Measurements from ENCODE around the gene CACUL1. TPM values are rescaled to one million over a fixed set of nuclear protein-coding genes. Genes with fewer than 3 reads are reported as not detected.
A peak's percentile ranks its signal among the peaks of the same experiment; 100 is the strongest.

CACUL1 gene
- total RNA-seq, 1 experiment from 2014 or later = 62.5 TPM

- no peaks in the 10 kb centered on the region for H3K36me3 ChIP-seq (ENCODE audit: low read depth)
- no peaks in the 10 kb centered on the region for H3F3A ChIP-seq (ENCODE audit: insufficient read depth, low read depth)
- no peaks in the 10 kb centered on the region for H3K9me2 ChIP-seq (ENCODE audit: insufficient read depth)
- no peaks in the 10 kb centered on the region for H3K79me2 ChIP-seq (ENCODE audit: low read depth)
- H2AFZ ChIP-seq = no peak overlapping the region
- POLR2A ChIA-PET (ENCODE audit: unreplicated experiment) = no interaction called here
- no peaks in the 10 kb centered on the region for H3K9me3 ChIP-seq (ENCODE audit: insufficient read depth, low read depth)
- H3K4me1 ChIP-seq (replicated peaks; ENCODE audit: insufficient read depth) = peaks cover 14% of the 10 kb centered on the region
- no peaks in the 10 kb centered on the region for H3K27me3 ChIP-seq (ENCODE audit: insufficient read depth, low read depth)
- TF ChIP-seq EZH2 (IDR thresholded peaks at IDR 0.05; ENCODE audit: low read depth) (no peak), CTCF (conservative IDR thresholded peaks at IDR 0.05) (no peak)
- H3K27ac ChIP-seq = no peak overlapping the region
- no peak overlapping the region for H3K4me3 ChIP-seq
- CTCF ChIA-PET = no interaction called here
- no TSS peak for BruUV-seq (replicated peaks)
- H4K20me1 ChIP-seq (ENCODE audit: insufficient read depth) = no peaks in the 10 kb centered on the region
- no peak overlapping the region for H3K4me2 ChIP-seq
- DNase-seq = no peak
- intact Hi-C loops (cut with micrococcal nuclease; ENCODE audit: unreplicated experiment) = no loop called here
These were observed 17.2 kb upstream of the CACUL1 start for GRCh38 chr10:118771976-118772375.

- CTCF ChIA-PET = interaction anchor here (1.2 kb wide), 1 partner anchor 251 kb away, joined by 3 read pairs; no protein-coding TSS in a partner anchor
- H3F3A ChIP-seq (ENCODE audit: insufficient read depth, low read depth) = no peaks in the 10 kb centered on the region
- no peak for TF ChIP-seq EZH2 (IDR thresholded peaks at IDR 0.05; ENCODE audit: low read depth)
- no peak for TF ChIP-seq CTCF (conservative IDR thresholded peaks at IDR 0.05)
- DNase-seq = no peak
- H3K27me3 ChIP-seq (ENCODE audit: insufficient read depth, low read depth) = no peaks in the 10 kb centered on the region
- intact Hi-C loops (cut with micrococcal nuclease; ENCODE audit: unreplicated experiment) = no loop called here
- no peak overlapping the region for H2AFZ ChIP-seq
- no peaks in the 10 kb centered on the region for H3K9me2 ChIP-seq (ENCODE audit: insufficient read depth)
- POLR2A ChIA-PET (ENCODE audit: unreplicated experiment) = no interaction called here
- H3K9me3 ChIP-seq (ENCODE audit: insufficient read depth, low read depth) = no peaks in the 10 kb centered on the region
- no peak overlapping the region for H3K27ac ChIP-seq
- H3K4me1 ChIP-seq (replicated peaks; ENCODE audit: insufficient read depth) = peaks cover 14% of the 10 kb centered on the region
- H3K36me3 ChIP-seq (ENCODE audit: low read depth) = no peaks in the 10 kb centered on the region
- no peaks in the 10 kb centered on the region for H4K20me1 ChIP-seq (ENCODE audit: insufficient read depth)
- H3K4me2 ChIP-seq = no peak overlapping the region
- H3K79me2 ChIP-seq (ENCODE audit: low read depth) = no peaks in the 10 kb centered on the region
- no peak overlapping the region for H3K4me3 ChIP-seq
- no TSS peak for BruUV-seq (replicated peaks)
These were observed 15.3 kb upstream of the CACUL1 start for GRCh38 chr10:118769898-118770600.

GRCh38 chr10:118768041-118768919, 13.5 kb upstream of the CACUL1 start:
- Histone ChIP-seq H3K4me1 (replicated peaks; ENCODE audit: insufficient read depth) (peaks cover 29% of the 10 kb centered on the region), H3K27me3 (ENCODE audit: insufficient read depth, low read depth) (no peaks in the 10 kb centered on the region), H3K4me3 (no peak overlapping the region), H3K4me2 (no peak overlapping the region), H3K79me2 (ENCODE audit: low read depth) (no peaks in the 10 kb centered on the region), H4K20me1 (ENCODE audit: insufficient read depth) (no peaks in the 10 kb centered on the region), H3K9me3 (ENCODE audit: insufficient read depth, low read depth) (no peaks in the 10 kb centered on the region), H3F3A (ENCODE audit: insufficient read depth, low read depth) (peaks cover 3% of the 10 kb centered on the region; the same call in 1 of the 2 replicates), H3K36me3 (ENCODE audit: low read depth) (no peaks in the 10 kb centered on the region), H3K9me2 (ENCODE audit: insufficient read depth) (no peaks in the 10 kb centered on the region), H3K27ac (0 out of 2 replicates have a peak overlapping the region, but pooled peaks have one; percentile 6), H2AFZ (no peak overlapping the region)
- no peak for TF ChIP-seq CTCF (conservative IDR thresholded peaks at IDR 0.05)
- TF ChIP-seq EZH2 (IDR thresholded peaks at IDR 0.05; ENCODE audit: low read depth) = no peak
- CTCF ChIA-PET = interaction anchor here (1.2 kb wide), 1 partner anchor 253 kb away, joined by 3 read pairs; no protein-coding TSS in a partner anchor
- DNase-seq = no peak
- intact Hi-C loops (cut with micrococcal nuclease; ENCODE audit: unreplicated experiment) = no loop called here
- POLR2A ChIA-PET (ENCODE audit: unreplicated experiment) = interaction anchor here (0.6 kb wide), 1 partner anchor 69 kb away, joined by 3 read pairs; no protein-coding TSS in a partner anchor
- no TSS peak for BruUV-seq (replicated peaks)

Measured in PC-9 (cell line).